ENCODE data around the gene SPOUT1.
A peak's percentile ranks its signal among the peaks of the same experiment; 100 is the strongest.
"Not testable (repeated sequence)": the region's sequence is repeated elsewhere in the genome, so short reads cannot be mapped to it uniquely, and the experiment has no call there.

The SPOUT1 gene

GRCh38 chr9:128829477-128830251, at the start of gene SPOUT1:
SPOUT1 (minus strand) TSS chr9:128829794; CDS start chr9:128829780, 14 bp downstream.
- H3K4me3 ChIP-seq (ENCODE audit: low read depth, low read length), result peak within 1 kb of the TSS; percentile 89

GRCh38 chr9:128877852-128878251, 48.3 kb upstream of the SPOUT1 start:
- no peak overlapping the region for H3K4me3 ChIP-seq (ENCODE audit: low read depth, low read length)

- not testable (repeated sequence) for H3K4me3 ChIP-seq (ENCODE audit: low read depth, low read length)
Measured at GRCh38 chr9:128870941-128871265, 41.3 kb upstream of the SPOUT1 start.

- no peak overlapping the region for H3K4me3 ChIP-seq (ENCODE audit: low read depth, low read length)
Measured at GRCh38 chr9:128870128-128870940, 40.7 kb upstream of the SPOUT1 start.

- no peak overlapping the region for H3K4me3 ChIP-seq (ENCODE audit: low read depth, low read length)
Measured at GRCh38 chr9:128863647-128864046, 34.1 kb upstream of the SPOUT1 start.

- no peak overlapping the region for H3K4me3 ChIP-seq (ENCODE audit: low read depth, low read length)
Measured at GRCh38 chr9:128862401-128862851, 32.8 kb upstream of the SPOUT1 start.

GRCh38 chr9:128861501-128861900, 31.9 kb upstream of the SPOUT1 start:
- H3K4me3 ChIP-seq (ENCODE audit: low read depth, low read length), result no peak overlapping the region

- H3K4me3 ChIP-seq (ENCODE audit: low read depth, low read length), result no peak overlapping the region
Measured at GRCh38 chr9:128860937-128861336, 31.3 kb upstream of the SPOUT1 start.

GRCh38 chr9:128858476-128858875, 28.9 kb upstream of the SPOUT1 start:
- not testable (repeated sequence) for H3K4me3 ChIP-seq (ENCODE audit: low read depth, low read length)

GRCh38 chr9:128854454-128854853, 24.9 kb upstream of the SPOUT1 start:
- not testable (repeated sequence) for H3K4me3 ChIP-seq (ENCODE audit: low read depth, low read length)

GRCh38 chr9:128852646-128853045, 23.1 kb upstream of the SPOUT1 start:
- not testable (repeated sequence) for H3K4me3 ChIP-seq (ENCODE audit: low read depth, low read length)

GRCh38 chr9:128851779-128852600, 22.4 kb upstream of the SPOUT1 start:
- not testable (repeated sequence) for H3K4me3 ChIP-seq (ENCODE audit: low read depth, low read length)

GRCh38 chr9:128851024-128851423, 21.4 kb upstream of the SPOUT1 start:
- H3K4me3 ChIP-seq (ENCODE audit: low read depth, low read length), result not testable (repeated sequence)

GRCh38 chr9:128847803-128848202, 18.2 kb upstream of the SPOUT1 start:
- H3K4me3 ChIP-seq (ENCODE audit: low read depth, low read length), result no peak overlapping the region

- no peak overlapping the region for H3K4me3 ChIP-seq (ENCODE audit: low read depth, low read length)
Measured at GRCh38 chr9:128846680-128847030, 17.1 kb upstream of the SPOUT1 start.

- H3K4me3 ChIP-seq (ENCODE audit: low read depth, low read length), result no peak overlapping the region
Measured at GRCh38 chr9:128845186-128845931, 15.8 kb upstream of the SPOUT1 start.

GRCh38 chr9:128843171-128843570, 13.6 kb upstream of the SPOUT1 start:
- H3K4me3 ChIP-seq (ENCODE audit: low read depth, low read length), result not testable (repeated sequence)

- no peak overlapping the region for H3K4me3 ChIP-seq (ENCODE audit: low read depth, low read length)
Measured at GRCh38 chr9:128841694-128842492, 12.3 kb upstream of the SPOUT1 start.

GRCh38 chr9:128840524-128840923, 10.9 kb upstream of the SPOUT1 start:
- H3K4me3 ChIP-seq (ENCODE audit: low read depth, low read length), result no peak overlapping the region

GRCh38 chr9:128838338-128838737, 8.7 kb upstream of the SPOUT1 start:
- H3K4me3 ChIP-seq (ENCODE audit: low read depth, low read length), result no peak overlapping the region
